Esophagus muscularis mucosa (tissue), 4 donors: Measurements from ENCODE around the gene RPL12. TPM values are rescaled to one million over a fixed set of nuclear protein-coding genes. Genes with fewer than 3 reads are reported as not detected.

ENCODE experiments used
- DNase-seq: peaks from one replicate; pipeline ENCODE4 v3.0.0-alpha.2; 2017; ENCODE audit errors: extremely low spot score
- H3K27ac ChIP-seq, 4 donors: fragments of 200-600 bp; sonication (generic); replicated peaks in 1 of 4; 1 replicate in 3 of 4; 2 replicates in 1 of 4; pipeline ENCODE4 v1.5.1; 2016 to 2019; ENCODE audit warnings: mild to moderate bottlenecking in 1 of 4
- H3K27me3 ChIP-seq, 4 donors: fragments of 200-600 bp; sonication (generic); one replicate each; pipeline versions ENCODE4 v1.5.1 to v1.6.0; 2016 to 2019
- H3K36me3 ChIP-seq, 4 donors: fragments of 200-600 bp; sonication (generic); one replicate each; pipeline ENCODE4 v1.5.1; 2016 to 2019
- H3K4me1 ChIP-seq, 4 donors: fragments of 200-600 bp; sonication (generic); one replicate each; pipeline ENCODE4 v1.5.1; 2016 to 2019
- H3K4me3 ChIP-seq, 4 donors: fragments of 200-600 bp; sonication (generic); 1 replicate in 2 of 4; 2 replicates in 2 of 4; pipeline ENCODE4 v1.5.1; 2016 to 2019; ENCODE audit warnings: mild to moderate bottlenecking in 4 of 4, moderate library complexity in 1 of 4
- H3K9me3 ChIP-seq, 4 donors: fragments of 200-600 bp; sonication (generic); 1 replicate in 3 of 4; 2 replicates in 1 of 4; pipeline ENCODE4 v1.5.1; 2016 to 2019
- EP300 ChIP-seq: sonication (generic); formaldehyde crosslinking; IDR thresholded peaks from one replicate; pipeline ENCODE4 v1.6.1; 2017; ENCODE audit warnings: antibody characterized with exemption
- POLR2A ChIP-seq: fragments of 450-650 bp; IDR thresholded peaks from one replicate; pipeline ENCODE4 v1.6.1; 2017; ENCODE audit warnings: antibody characterized with exemption, moderate library complexity, mild to moderate bottlenecking, low read depth
- POLR2AphosphoS5 ChIP-seq, 2 donors: sonication (generic); formaldehyde crosslinking; IDR thresholded peaks; one replicate each; pipeline ENCODE4 v1.6.1; 2017; ENCODE audit warnings: antibody characterized with exemption in 2 of 2
- WGBS: methylation state at CpG from one replicate; pipeline ENCODE4 v1.1.5; 2018; 5-methylcytosine and 5-hydroxymethylcytosine counted together
- intact Hi-C: fragments of 100-400 bp; cut with DNase I; formaldehyde crosslinking; loops from one replicate; pipeline ENCODE4 v1.15.1; 2023
- total RNA-seq, 4 donors: library from RNA; depleted of rRNA; stranded (reverse); fragments of >200 nt; gene quantifications; one replicate each; pipeline versions ENCODE4 v1.1.0 to v1.2.1, GENCODE V29; 2016
- TF ChIP-seq, protein P1 (sequence below), 3 experiments: fragments of 200-600 bp in 2 of 3; fragments of 450-650 bp in 1 of 3; sonication (generic) in 2 of 3; IDR thresholded peaks; one replicate each; pipeline ENCODE4 v1.5.1; 2017 to 2019; ENCODE audit warnings: antibody characterized with exemption in 3 of 3, mild to moderate bottlenecking in 2 of 3, moderate library complexity in 1 of 3

The RPL12 gene
- total RNA-seq, 4 donors from 2014 or later, result 880 to 2,334 (median 1,732) TPM

DNA sequence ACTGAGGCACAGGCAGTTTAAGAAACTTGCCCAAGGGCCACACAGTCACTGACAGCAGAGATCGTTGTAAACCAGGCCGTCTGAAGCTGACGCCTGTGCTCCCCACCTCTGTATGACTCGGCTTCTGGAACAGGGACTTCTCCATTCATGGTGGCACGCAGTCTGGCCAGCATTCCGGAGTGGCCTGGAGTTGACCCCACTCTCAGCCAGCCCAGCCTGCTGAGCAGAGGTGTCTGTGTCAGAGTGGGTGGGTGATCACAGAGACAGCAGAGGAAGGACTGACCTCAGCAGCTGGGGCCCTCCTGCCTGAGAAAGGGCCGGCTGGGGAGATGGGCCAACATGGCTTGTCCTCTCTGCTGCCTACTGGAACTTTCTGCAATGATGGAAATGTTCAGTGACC, 12.7 kb upstream of the RPL12 start:
- Histone ChIP-seq H3K27me3 (no peaks in the 10 kb centered on the region), H3K4me3 (no peak overlapping the region), H3K36me3 (peaks cover 57 to 96% (median 83%) of the 10 kb centered on the region in 4 donors), H3K27ac (no peak overlapping the region), H3K4me1 (peaks cover 0 to 2% (median 0%) of the 10 kb centered on the region in 4 donors), H3K9me3 (no peaks in the 10 kb centered on the region)
- intact Hi-C loops, result no loop called here
- 42% methylated on average over 3 of the region's 7 CpGs for WGBS
- DNase-seq, result no peak
- TF ChIP-seq POLR2A (no peak), POLR2AphosphoS5 (IDR thresholded peaks at IDR 0.05) (no peak), EP300 (no peak)
- TF ChIP-seq, protein P1, sequence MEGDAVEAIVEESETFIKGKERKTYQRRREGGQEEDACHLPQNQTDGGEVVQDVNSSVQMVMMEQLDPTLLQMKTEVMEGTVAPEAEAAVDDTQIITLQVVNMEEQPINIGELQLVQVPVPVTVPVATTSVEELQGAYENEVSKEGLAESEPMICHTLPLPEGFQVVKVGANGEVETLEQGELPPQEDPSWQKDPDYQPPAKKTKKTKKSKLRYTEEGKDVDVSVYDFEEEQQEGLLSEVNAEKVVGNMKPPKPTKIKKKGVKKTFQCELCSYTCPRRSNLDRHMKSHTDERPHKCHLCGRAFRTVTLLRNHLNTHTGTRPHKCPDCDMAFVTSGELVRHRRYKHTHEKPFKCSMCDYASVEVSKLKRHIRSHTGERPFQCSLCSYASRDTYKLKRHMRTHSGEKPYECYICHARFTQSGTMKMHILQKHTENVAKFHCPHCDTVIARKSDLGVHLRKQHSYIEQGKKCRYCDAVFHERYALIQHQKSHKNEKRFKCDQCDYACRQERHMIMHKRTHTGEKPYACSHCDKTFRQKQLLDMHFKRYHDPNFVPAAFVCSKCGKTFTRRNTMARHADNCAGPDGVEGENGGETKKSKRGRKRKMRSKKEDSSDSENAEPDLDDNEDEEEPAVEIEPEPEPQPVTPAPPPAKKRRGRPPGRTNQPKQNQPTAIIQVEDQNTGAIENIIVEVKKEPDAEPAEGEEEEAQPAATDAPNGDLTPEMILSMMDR (IDR thresholded peaks at IDR 0.05), result no peak

DNA sequence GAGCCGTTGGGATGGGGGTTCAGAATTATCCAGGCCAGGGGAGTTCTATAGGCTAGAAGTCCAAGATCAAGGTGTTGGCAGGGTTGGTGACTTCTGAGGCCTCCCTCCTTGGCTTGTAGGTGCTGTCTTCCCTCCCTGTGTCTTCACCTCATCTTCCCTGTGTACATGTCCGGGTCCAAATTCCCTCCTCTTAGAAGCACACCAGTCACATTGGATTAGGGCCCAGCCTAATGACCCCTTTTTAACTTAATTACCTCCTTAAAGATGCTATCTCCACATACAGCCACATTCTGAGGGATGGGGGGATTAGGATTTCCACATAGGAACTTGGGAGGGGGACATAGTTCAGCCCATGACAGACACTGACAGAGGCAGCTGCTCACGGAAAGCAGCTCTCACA, 12.2 kb upstream of the RPL12 start:
- no peaks in the 10 kb centered on the region for H3K9me3 ChIP-seq
- no peak for DNase-seq
- H3K36me3 ChIP-seq, result peaks cover 56 to 97% (median 84%) of the 10 kb centered on the region in 4 donors
- TF ChIP-seq EP300, result no peak
- TF ChIP-seq, protein P1 (IDR thresholded peaks at IDR 0.05), result no peak
- no peak for TF ChIP-seq POLR2A
- no peak for TF ChIP-seq POLR2AphosphoS5 (IDR thresholded peaks at IDR 0.05)
- H3K4me3 ChIP-seq, result no peak overlapping the region
- intact Hi-C loops, result no loop called here
- no peak overlapping the region for H3K27ac ChIP-seq
- peaks cover 0 to 5% (median 0%) of the 10 kb centered on the region in 4 donors for H3K4me1 ChIP-seq
- H3K27me3 ChIP-seq, result no peaks in the 10 kb centered on the region
- WGBS, result 83% methylated on average over 3 of the region's 3 CpGs

DNA sequence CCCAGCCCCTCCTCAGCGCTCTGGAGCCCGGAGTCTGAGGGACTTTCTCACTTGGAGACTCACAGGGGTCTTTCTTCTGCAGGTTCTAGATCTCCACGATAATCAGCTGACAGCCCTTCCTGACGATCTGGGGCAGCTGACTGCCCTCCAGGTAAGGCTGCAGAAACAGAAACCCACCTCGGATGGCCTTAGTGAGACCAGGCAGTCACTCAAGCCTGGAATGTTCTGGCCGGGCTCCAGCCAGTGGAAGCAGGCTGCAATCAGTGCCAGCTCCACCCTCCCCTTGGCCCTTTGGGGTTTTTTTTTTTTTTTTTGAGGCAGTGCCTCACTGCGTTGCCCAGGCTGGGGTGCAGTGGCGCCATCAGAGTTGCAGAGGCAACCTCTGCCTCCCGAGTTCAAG, 7.7 kb upstream of the RPL12 start:
- 69% methylated on average over 9 of the region's 9 CpGs for WGBS
- TF ChIP-seq POLR2A (no peak), EP300 (no peak), POLR2AphosphoS5 (IDR thresholded peaks at IDR 0.05) (no peak)
- TF ChIP-seq, protein P1 (IDR thresholded peaks at IDR 0.05), result no peak
- peaks cover 0 to 17% (median 3%) of the 10 kb centered on the region in 4 donors for H3K4me1 ChIP-seq
- DNase-seq, result no peak
- H3K9me3 ChIP-seq, result no peaks in the 10 kb centered on the region
- intact Hi-C loops, result no loop called here
- H3K27ac ChIP-seq, result no peak overlapping the region
- no peaks in the 10 kb centered on the region for H3K27me3 ChIP-seq
- H3K4me3 ChIP-seq, result no peak overlapping the region
- H3K36me3 ChIP-seq, result peaks cover 51 to 94% (median 84%) of the 10 kb centered on the region in 4 donors

DNA sequence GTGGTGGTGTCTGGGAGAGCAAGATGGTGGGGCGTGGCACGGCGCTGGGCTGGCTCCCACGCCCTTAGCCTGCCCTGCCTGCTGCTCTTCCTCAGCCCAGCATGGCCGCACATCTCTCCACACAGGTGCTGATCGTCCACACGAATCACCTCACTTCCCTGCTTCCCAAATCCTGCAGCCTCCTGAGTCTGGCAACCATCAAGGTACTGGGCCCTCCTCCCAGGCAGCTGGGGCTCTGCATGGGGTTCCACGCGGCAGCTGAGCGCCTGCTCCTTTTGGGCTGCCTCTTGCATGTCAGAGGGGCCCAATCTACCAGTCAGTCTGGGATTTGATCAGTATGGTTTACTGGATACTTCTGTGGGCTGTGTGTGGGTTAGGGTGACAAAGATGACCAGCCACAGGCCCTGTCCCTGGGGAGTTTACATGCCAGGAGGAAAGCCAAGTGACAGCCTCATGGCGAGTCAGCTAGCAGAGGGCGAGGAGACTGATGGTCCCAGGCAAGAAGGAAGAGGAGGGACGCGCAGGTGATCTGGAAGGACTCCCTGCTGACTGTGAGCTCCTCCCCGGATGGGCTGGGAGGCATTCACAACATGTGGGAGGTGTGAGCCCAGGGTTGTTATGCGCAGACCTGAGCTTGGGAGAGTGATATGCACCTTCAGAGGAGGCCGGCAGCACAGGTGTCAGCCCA, 6.1 kb upstream of the RPL12 start:
- peaks cover 36 to 80% (median 71%) of the 10 kb centered on the region in 4 donors for H3K36me3 ChIP-seq
- H3K27me3 ChIP-seq, result no peaks in the 10 kb centered on the region
- no peaks in the 10 kb centered on the region for H3K9me3 ChIP-seq
- H3K4me1 ChIP-seq, result peaks cover 12 to 29% (median 16%) of the 10 kb centered on the region in 4 donors
- DNase-seq, result no peak
- TF ChIP-seq, protein P1 (IDR thresholded peaks at IDR 0.05), result no peak
- TF ChIP-seq EP300, result no peak
- no peak for TF ChIP-seq POLR2AphosphoS5 (IDR thresholded peaks at IDR 0.05)
- TF ChIP-seq POLR2A, result no peak
- H3K4me3 ChIP-seq, result no peak overlapping the region
- intact Hi-C loops, result no loop called here
- 90% methylated on average over 17 of the region's 17 CpGs for WGBS
- H3K27ac ChIP-seq, result no peak overlapping the region
